ENCODE measurements around the gene EPAS1. TPM values are rescaled to one million over a fixed set of nuclear protein-coding genes. Genes with fewer than 3 reads are reported as not detected.

Gene EPAS1
- total RNA-seq, 1 experiment from 2014 or later: 127 TPM

DNA sequence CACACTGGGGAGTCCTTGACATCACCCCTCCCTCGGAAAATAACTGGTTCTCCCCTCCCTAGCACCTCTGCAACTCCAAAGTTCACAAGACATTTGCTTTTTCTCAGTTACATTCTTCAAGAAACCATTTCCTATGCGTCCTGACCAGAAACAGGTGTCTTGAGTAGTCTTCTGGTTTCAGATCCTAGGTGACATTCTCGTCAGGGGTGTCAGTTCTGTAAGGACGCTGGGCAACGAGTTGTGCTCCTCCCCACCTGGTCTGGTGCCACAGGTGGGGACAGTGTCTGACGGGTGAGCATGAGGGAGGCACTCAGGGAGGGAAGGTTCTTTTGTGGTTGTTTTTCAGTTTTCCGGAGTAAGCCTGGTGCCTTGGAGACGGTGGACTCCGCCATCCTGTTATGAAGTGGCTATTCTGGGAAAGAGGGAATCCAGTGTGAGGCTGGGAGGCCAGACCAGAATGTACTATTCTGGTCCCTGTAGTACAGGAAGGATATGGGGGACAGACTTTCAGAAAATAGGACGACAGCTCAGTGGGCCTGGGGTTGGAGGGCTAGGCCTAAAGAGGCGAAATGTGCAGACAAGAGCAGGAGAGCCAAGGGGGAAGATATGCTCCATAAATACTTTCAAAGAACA lies 50.6 kb downstream of the EPAS1 start:
- peaks cover 63% of the 10 kb centered on the region for H4K20me1 ChIP-seq (ENCODE audit: insufficient read depth)
- CTCF ChIA-PET: no interaction called here
- H3K9me3 ChIP-seq (ENCODE audit: insufficient read depth, low read depth): no peaks in the 10 kb centered on the region
- intact Hi-C loops (cut with micrococcal nuclease; ENCODE audit: unreplicated experiment): no loop called here
- no peaks in the 10 kb centered on the region for H3K4me1 ChIP-seq (replicated peaks; ENCODE audit: insufficient read depth)
- H3K4me3 ChIP-seq: no peak overlapping the region
- no peak for DNase-seq
- peaks cover 40% of the 10 kb centered on the region for H3K36me3 ChIP-seq (ENCODE audit: low read depth)
- POLR2A ChIA-PET (ENCODE audit: unreplicated experiment): no interaction called here
- peaks cover 13% of the 10 kb centered on the region; the same call in 1 of the 2 replicates for H3F3A ChIP-seq (ENCODE audit: insufficient read depth, low read depth)
- H3K9me2 ChIP-seq (ENCODE audit: insufficient read depth): no peaks in the 10 kb centered on the region
- no peaks in the 10 kb centered on the region for H3K27me3 ChIP-seq (ENCODE audit: insufficient read depth, low read depth)
- TF ChIP-seq EZH2 (IDR thresholded peaks at IDR 0.05; ENCODE audit: low read depth): no peak
- no peak for TF ChIP-seq CTCF (conservative IDR thresholded peaks at IDR 0.05)
- no TSS peak for BruUV-seq (replicated peaks)
- H3K27ac ChIP-seq: no peak overlapping the region
- no peak overlapping the region for H3K4me2 ChIP-seq
- peaks cover 41% of the 10 kb centered on the region for H3K79me2 ChIP-seq (ENCODE audit: low read depth)
- H2AFZ ChIP-seq: no peak overlapping the region

DNA sequence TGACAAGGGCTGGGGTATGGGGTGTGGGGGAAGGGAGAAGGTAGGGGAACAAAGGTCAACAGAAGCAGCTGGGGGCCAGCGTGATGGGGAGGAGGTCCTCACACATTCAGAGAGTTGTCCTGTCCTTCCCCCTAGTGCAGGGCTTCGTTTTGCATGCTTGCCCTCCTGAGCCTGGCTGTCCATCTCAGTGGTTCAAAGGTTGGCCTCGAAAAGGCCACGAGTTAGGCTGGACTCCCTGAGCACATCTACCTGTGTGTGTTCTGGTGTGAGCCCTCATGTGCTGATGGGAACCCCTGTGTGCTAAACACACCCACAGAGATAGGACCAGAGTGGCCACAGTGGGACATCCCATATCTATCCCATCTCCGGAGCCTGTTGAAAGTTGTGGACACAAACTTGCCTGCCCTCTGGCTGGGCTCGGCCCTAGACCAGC lies 51.9 kb downstream of the EPAS1 start:
- Histone ChIP-seq H2AFZ (no peak overlapping the region), H4K20me1 (ENCODE audit: insufficient read depth) (peaks cover 52% of the 10 kb centered on the region), H3K9me2 (ENCODE audit: insufficient read depth) (no peaks in the 10 kb centered on the region), H3K9me3 (ENCODE audit: insufficient read depth, low read depth) (no peaks in the 10 kb centered on the region), H3K27ac (no peak overlapping the region), H3K4me2 (no peak overlapping the region), H3K27me3 (ENCODE audit: insufficient read depth, low read depth) (no peaks in the 10 kb centered on the region), H3K79me2 (ENCODE audit: low read depth) (peaks cover 37% of the 10 kb centered on the region), H3F3A (ENCODE audit: insufficient read depth, low read depth) (peaks cover 19% of the 10 kb centered on the region; the same call in 1 of the 2 replicates), H3K4me1 (replicated peaks; ENCODE audit: insufficient read depth) (no peaks in the 10 kb centered on the region), H3K36me3 (ENCODE audit: low read depth) (peaks cover 40% of the 10 kb centered on the region), H3K4me3 (no peak overlapping the region)
- ChIA-PET CTCF (no interaction called here), POLR2A (ENCODE audit: unreplicated experiment) (no interaction called here)
- no peak for DNase-seq
- intact Hi-C loops (cut with micrococcal nuclease; ENCODE audit: unreplicated experiment): no loop called here
- TF ChIP-seq EZH2 (IDR thresholded peaks at IDR 0.05; ENCODE audit: low read depth) (no peak), CTCF (conservative IDR thresholded peaks at IDR 0.05) (no peak)
- no TSS peak for BruUV-seq (replicated peaks)

DNA sequence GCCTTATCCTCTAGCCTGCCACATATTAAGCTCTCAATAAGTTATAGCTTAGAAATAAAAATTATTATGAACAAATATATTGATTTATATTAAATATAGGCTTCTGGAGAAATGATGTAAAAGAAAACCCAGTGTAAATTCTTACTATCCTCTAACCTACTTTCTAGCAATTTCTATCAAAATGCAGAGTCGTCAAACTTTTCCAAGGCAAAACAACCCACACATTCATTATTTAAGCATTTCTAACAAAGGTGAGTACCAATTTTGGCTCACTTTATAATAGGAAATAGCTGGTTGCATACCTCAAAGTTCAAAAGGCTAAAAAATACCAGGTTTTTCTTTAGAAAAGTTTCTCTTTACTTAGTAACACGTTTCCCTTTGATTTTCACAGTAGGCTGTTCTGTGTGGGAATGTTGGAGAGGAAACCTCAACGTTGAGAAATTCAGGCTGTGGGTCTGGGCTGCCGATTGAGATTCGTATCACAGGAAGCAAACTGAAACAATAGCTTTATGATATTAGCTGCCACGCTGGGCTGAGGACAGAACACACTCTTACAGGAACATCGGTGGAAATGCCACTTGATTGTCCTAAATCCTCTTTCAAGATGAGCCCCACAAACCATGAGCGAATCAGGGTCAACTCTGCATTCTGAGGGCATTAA lies 53.0 kb downstream of the EPAS1 start:
- Histone ChIP-seq H3K27ac (no peak overlapping the region), H3K4me3 (no peak overlapping the region), H3K9me2 (ENCODE audit: insufficient read depth) (no peaks in the 10 kb centered on the region), H4K20me1 (ENCODE audit: insufficient read depth) (peaks cover 42% of the 10 kb centered on the region), H2AFZ (no peak overlapping the region), H3K9me3 (ENCODE audit: insufficient read depth, low read depth) (no peaks in the 10 kb centered on the region), H3F3A (ENCODE audit: insufficient read depth, low read depth) (peaks cover 19% of the 10 kb centered on the region; the same call in 1 of the 2 replicates), H3K36me3 (ENCODE audit: low read depth) (peaks cover 43% of the 10 kb centered on the region), H3K4me2 (no peak overlapping the region), H3K4me1 (replicated peaks; ENCODE audit: insufficient read depth) (no peaks in the 10 kb centered on the region), H3K79me2 (ENCODE audit: low read depth) (peaks cover 27% of the 10 kb centered on the region), H3K27me3 (ENCODE audit: insufficient read depth, low read depth) (no peaks in the 10 kb centered on the region)
- intact Hi-C loops (cut with micrococcal nuclease; ENCODE audit: unreplicated experiment): no loop called here
- POLR2A ChIA-PET (ENCODE audit: unreplicated experiment): interaction anchor here (0.7 kb wide), 1 partner anchor 265 kb away, joined by 3 read pairs; no protein-coding TSS in a partner anchor
- TF ChIP-seq EZH2 (IDR thresholded peaks at IDR 0.05; ENCODE audit: low read depth): no peak
- no peak for TF ChIP-seq CTCF (conservative IDR thresholded peaks at IDR 0.05)
- BruUV-seq (replicated peaks): no TSS peak
- no peak for DNase-seq
- CTCF ChIA-PET: no interaction called here

Measured in PC-9 (cell line).